Activated B cell treated with CpG ODN at 0.5 μM for 24 hours (primary cell): ENCODE data around the gene TSPOAP1. TPM values are rescaled to one million over a fixed set of nuclear protein-coding genes. Genes with fewer than 3 reads are reported as not detected.

Source experiments
- ATAC-seq: fragments of 200-7000 bp; cut with Tn5 transposase; one replicate; pipeline ENCODE4 v1.10.0; 2021; ENCODE audit warnings: low read depth, mild to moderate bottlenecking, moderate library complexity
- CTCF ChIA-PET: fragments of 350-600 bp; sonication (Branson Sonifier 250); formaldehyde crosslinking; loops from one replicate; lab custom pipeline; 2021; ENCODE audit warnings: antibody characterized with exemption; lab: Charles Lee
- POLR2A ChIA-PET: fragments of 350-600 bp; sonication (Branson Sonifier 250); formaldehyde crosslinking; loops from one replicate; lab custom pipeline; 2021; ENCODE audit warnings: antibody characterized with exemption; lab: Charles Lee
- DNase-seq: peaks from one replicate; pipeline ENCODE4 v3.0.0; 2022
- H3K27ac Mint-ChIP-seq: one replicate; pipeline ENCODE4 v1.8.0; 2020; ENCODE audit warnings: mixed read lengths
- H3K27me3 Mint-ChIP-seq: one replicate; pipeline ENCODE4 v1.8.0; 2021; ENCODE audit warnings: mixed read lengths
- H3K36me3 Mint-ChIP-seq: one replicate; pipeline ENCODE4 v1.8.0; 2021; ENCODE audit warnings: low read depth, mixed read lengths
- H3K4me1 Mint-ChIP-seq: one replicate; pipeline ENCODE4 v1.8.0; 2021; ENCODE audit warnings: mixed read lengths
- H3K4me3 Mint-ChIP-seq: one replicate; pipeline ENCODE4 v1.8.0; 2020; ENCODE audit warnings: mild to moderate bottlenecking, mixed read lengths
- H3K9me3 Mint-ChIP-seq: one replicate; pipeline ENCODE4 v1.8.0; 2020; ENCODE audit warnings: mixed read lengths
- CTCF ChIP-seq: fragments of 200-600 bp; IDR thresholded peaks from one replicate; pipeline ENCODE4 v1.8.0; 2022; ENCODE audit warnings: antibody characterized with exemption, mild to moderate bottlenecking
- intact Hi-C: fragments of 100-400 bp; cut with micrococcal nuclease; formaldehyde crosslinking; loops from one replicate; pipeline ENCODE4 v1.15.1; 2024
- total RNA-seq: library from RNA; stranded (reverse); gene quantifications from 2 replicates; pipeline ENCODE4 v1.2.3, GENCODE V29; 2022

TSPOAP1 gene
- total RNA-seq, 1 donor from 2014 or later, result 22.5 TPM

GRCh38 chr17:58318627-58319172, 9.9 kb downstream of the TSPOAP1 start:
- Mint-ChIP-seq H3K36me3 (no peaks in the 10 kb centered on the region), H3K9me3 (no peaks in the 10 kb centered on the region), H3K4me3 (no peak overlapping the region), H3K4me1 (peaks cover 17% of the 10 kb centered on the region), H3K27me3 (no peaks in the 10 kb centered on the region), H3K27ac (no peak overlapping the region)
- no peak for TF ChIP-seq CTCF
- ChIA-PET CTCF (interaction anchor here (1.9 to 4.7 kb wide), 7 partner anchors 8 to 129 kb away, joined by 6 to 129 read pairs (median 47); partner anchors contain the start of genes RNF43, SUPT4H1 and TSPOAP1), POLR2A (interaction anchor here (1.7 to 27.9 kb wide), 5 partner anchors 8 to 313 kb away, joined by 5 to 3007 read pairs (median 94); partner anchors contain the start of genes SUPT4H1 and TSPOAP1)
- no peak for ATAC-seq
- intact Hi-C loops, result no loop called here
- DNase-seq, result no peak

DNA sequence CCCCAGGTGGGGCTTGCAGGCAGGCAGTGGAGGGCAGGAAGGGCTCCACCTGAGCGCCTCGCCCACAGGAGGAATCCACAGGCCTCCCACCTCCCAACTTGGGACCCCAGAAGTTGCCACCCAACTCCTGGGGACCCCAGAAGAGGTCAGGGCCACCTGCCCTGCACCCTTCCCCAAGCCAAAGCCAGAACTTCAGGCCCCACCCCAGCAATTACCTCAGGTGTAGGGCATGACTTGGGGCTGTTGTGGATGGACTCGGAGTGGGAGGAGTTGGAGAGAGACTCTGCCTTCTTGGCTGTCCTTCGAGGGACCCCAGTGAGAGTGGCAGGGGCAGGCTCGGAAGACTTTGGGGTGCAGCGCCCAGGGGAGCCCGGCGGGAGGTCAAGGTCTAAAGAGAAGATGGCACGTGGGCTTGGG, 10.5 kb downstream of the TSPOAP1 start:
- intact Hi-C loops, result no loop called here
- Mint-ChIP-seq H3K4me3 (no peak overlapping the region), H3K36me3 (no peaks in the 10 kb centered on the region), H3K9me3 (no peaks in the 10 kb centered on the region), H3K27ac (peak overlapping the region; percentile 50), H3K4me1 (peaks cover 15% of the 10 kb centered on the region), H3K27me3 (no peaks in the 10 kb centered on the region)
- TF ChIP-seq CTCF, result no peak
- POLR2A ChIA-PET, result interaction anchor here (0.9 to 27.9 kb wide), 16 partner anchors 9 to 341 kb away, joined by 3 to 3007 read pairs (median 8); partner anchors contain the start of genes HSF5, MTMR4, RNF43 and SUPT4H1
- CTCF ChIA-PET, result interaction anchor here (0.7 to 4.7 kb wide), 45 partner anchors 9 to 687 kb away, joined by 3 to 129 read pairs (median 6); partner anchors contain the start of genes HSF5, MTMR4, RNF43 and SUPT4H1
- DNase-seq, result no peak
- no peak for ATAC-seq

GRCh38 chr17:58317421-58318064, 11.1 kb downstream of the TSPOAP1 start:
- Mint-ChIP-seq H3K4me3 (no peak overlapping the region), H3K27ac (peak overlapping the region; percentile 79), H3K4me1 (peaks cover 15% of the 10 kb centered on the region), H3K36me3 (no peaks in the 10 kb centered on the region), H3K27me3 (no peaks in the 10 kb centered on the region), H3K9me3 (no peaks in the 10 kb centered on the region)
- DNase-seq (peak; percentile 55), ATAC-seq (peak; percentile 97)
- CTCF ChIA-PET, result interaction anchor here (0.6 to 4.7 kb wide), 50 partner anchors 9 to 687 kb away, joined by 3 to 129 read pairs (median 5); partner anchors contain the start of genes HSF5, MTMR4, RNF43 and SUPT4H1
- intact Hi-C loops, result loop anchor here (1.0 kb wide), 8 partner anchors 12 to 201 kb away; partner anchors contain the start of genes RNF43 and SUPT4H1
- POLR2A ChIA-PET, result interaction anchor here (0.8 to 27.9 kb wide), 17 partner anchors 9 to 342 kb away, joined by 3 to 3007 read pairs (median 7); partner anchors contain the start of genes HSF5, MTMR4, RNF43 and SUPT4H1
- TF ChIP-seq CTCF, result no peak

DNA sequence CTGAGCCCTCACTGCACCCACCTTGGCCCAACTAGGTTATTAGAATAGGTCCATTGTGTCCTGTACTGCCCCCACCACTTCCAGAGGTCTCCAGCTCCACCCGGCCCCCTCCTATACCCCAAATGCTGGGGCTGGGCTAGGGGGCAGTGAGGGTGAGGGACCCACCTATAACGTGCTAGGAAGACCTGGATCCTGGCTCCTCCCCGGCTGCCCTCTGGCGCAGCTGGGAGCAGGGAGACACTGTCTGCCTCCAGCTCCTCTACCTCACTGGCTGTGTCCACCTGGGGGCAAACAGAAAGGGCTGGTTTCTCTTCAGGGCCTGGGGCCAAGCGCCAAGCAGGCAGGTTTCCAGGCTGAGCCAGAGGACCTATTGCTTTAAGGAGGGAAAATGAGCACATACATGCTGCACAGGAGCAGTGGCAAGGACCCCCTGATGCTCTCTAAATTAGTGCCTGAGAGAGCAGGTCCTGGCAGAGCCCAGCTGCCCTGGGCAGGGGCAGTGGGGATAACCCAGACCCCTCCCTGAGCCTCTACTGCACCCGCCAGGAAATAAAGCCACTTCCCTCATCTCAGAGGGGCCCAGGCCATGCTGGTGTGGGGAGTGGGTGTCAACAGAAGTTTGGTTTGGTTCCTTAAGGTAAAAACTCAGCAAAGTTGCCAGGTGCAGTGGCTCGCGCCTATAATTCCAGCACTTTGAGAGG, 12.2 kb downstream of the TSPOAP1 start:
- ChIA-PET CTCF (interaction anchor here (0.8 to 4.7 kb wide), 25 partner anchors 9 to 685 kb away, joined by 3 to 129 read pairs (median 7); partner anchors contain the start of genes HSF5, MTMR4, RNF43 and SUPT4H1), POLR2A (interaction anchor here (1.3 to 27.9 kb wide), 7 partner anchors 10 to 343 kb away, joined by 5 to 3007 read pairs (median 23); partner anchors contain the start of genes MTMR4, SUPT4H1 and TSPOAP1)
- Mint-ChIP-seq H3K4me3 (no peak overlapping the region), H3K4me1 (peaks cover 15% of the 10 kb centered on the region), H3K27ac (no peak overlapping the region), H3K9me3 (no peaks in the 10 kb centered on the region), H3K27me3 (no peaks in the 10 kb centered on the region), H3K36me3 (no peaks in the 10 kb centered on the region)
- ATAC-seq (no peak), DNase-seq (no peak)
- TF ChIP-seq CTCF, result no peak
- intact Hi-C loops, result no loop called here
